SK-N-SH (cell line): ENCODE data around the gene PLA2G4B. TPM values are rescaled to one million over a fixed set of nuclear protein-coding genes. Genes with fewer than 3 reads are reported as not detected.

Source experiments
- CTCF ChIA-PET: fragments of 300-600, 350-600 bp; formaldehyde crosslinking; extraction: SDS; loops from one replicate; lab custom pipeline; 2021; lab: Yijun Ruan, JAX
- POLR2A ChIA-PET: fragments of 350-600 bp; sonication (Branson Sonifier 250); formaldehyde crosslinking; extraction: SDS; loops from one replicate; lab custom pipeline; 2020; ENCODE audit warnings: antibody characterized with exemption, inconsistent platforms; lab: Yijun Ruan, JAX
- DNase-seq: peaks from one replicate; pipeline ENCODE4 v3.0.0; 2012
- H2AFZ ChIP-seq: fragments of 200-600 bp; sonication (generic); 2 replicates; pipeline ENCODE4 v1.8.1; 2016; ENCODE audit warnings: antibody characterized with exemption, mild to moderate bottlenecking, low read depth
- H3F3A ChIP-seq: fragments of 200-600 bp; sonication (generic); replicated peaks from 2 replicates; pipeline ENCODE3; 2016; ENCODE audit warnings: antibody characterized with exemption, mild to moderate bottlenecking; ENCODE audit not compliant: insufficient read depth
- H3K27ac ChIP-seq, 2 experiments: fragments of 200-500 bp in 1 of 2; fragments of 200-600 bp in 1 of 2; sonication (Bioruptor generic) in 1 of 2; sonication (generic), shearing (Covaris generic) in 1 of 2; 2 replicates each; pipeline versions ENCODE4 v1.5.1 to v1.6.1; 2014 to 2016; ENCODE audit warnings: low read depth in 2 of 2, inconsistent platforms in 1 of 2, low read length in 1 of 2, mild to moderate bottlenecking in 1 of 2, mixed read lengths in 1 of 2
- H3K27me3 ChIP-seq: fragments of 200-600 bp; sonication (generic), shearing (Covaris generic); 2 replicates; pipeline ENCODE4 v1.6.1; 2016; ENCODE audit warnings: mixed run types; ENCODE audit not compliant: insufficient read depth
- H3K36me3 ChIP-seq, 2 experiments: fragments of 200-500 bp in 1 of 2; fragments of 200-600 bp in 1 of 2; sonication (Bioruptor generic) in 1 of 2; sonication (generic) in 1 of 2; replicated peaks in 1 of 2; 2 replicates each; pipeline versions ENCODE3 to v1.5.1; 2014 to 2016; ENCODE audit warnings: low read length in 1 of 2, mild to moderate bottlenecking in 1 of 2; ENCODE audit not compliant: insufficient read depth in 2 of 2, control insufficient read depth in 1 of 2
- H3K4me1 ChIP-seq, 2 experiments: fragments of 200-500 bp in 1 of 2; fragments of 200-600 bp in 1 of 2; sonication (Bioruptor generic) in 1 of 2; sonication (generic), shearing (Covaris generic) in 1 of 2; 2 replicates each; pipeline versions ENCODE4 v1.5.1 to v1.6.1; 2014 to 2016; ENCODE audit warnings: low read depth in 1 of 2, low read length in 1 of 2, mixed run types in 1 of 2; ENCODE audit not compliant: insufficient read depth in 2 of 2, control insufficient read depth in 1 of 2
- H3K4me2 ChIP-seq: fragments of 200-600 bp; sonication (generic), shearing (Covaris generic); 2 replicates; pipeline ENCODE4 v1.6.1; 2017; ENCODE audit warnings: mixed run types
- H3K4me3 ChIP-seq, 2 experiments: fragments of 200-500 bp in 1 of 2; fragments of 200-600 bp in 1 of 2; sonication (Bioruptor generic) in 1 of 2; sonication (generic), shearing (Covaris generic) in 1 of 2; 2 replicates each; pipeline versions ENCODE4 v1.5.1 to v1.8.1; 2014 to 2016; ENCODE audit warnings: low read depth in 2 of 2, inconsistent platforms in 1 of 2, low read length in 1 of 2, mild to moderate bottlenecking in 1 of 2, mixed read lengths in 1 of 2, moderate library complexity in 1 of 2
- H3K79me2 ChIP-seq: fragments of 200-600 bp; sonication (generic); 2 replicates; pipeline ENCODE4 v1.8.1; 2017; ENCODE audit warnings: mild to moderate bottlenecking; ENCODE audit not compliant: insufficient read depth
- H3K9ac ChIP-seq: fragments of 200-600 bp; sonication (generic); 2 replicates; pipeline ENCODE4 v1.6.1; 2017; ENCODE audit warnings: mixed run types
- H3K9me2 ChIP-seq: fragments of 200-600 bp; sonication (generic); 2 replicates; pipeline ENCODE4 v1.6.1; 2017; ENCODE audit warnings: mixed run types
- H3K9me3 ChIP-seq: fragments of 200-600 bp; sonication (generic); 2 replicates; pipeline ENCODE4 v1.6.1; 2017; ENCODE audit warnings: mixed run types, mild to moderate bottlenecking, moderate library complexity
- H4K20me1 ChIP-seq: fragments of 200-600 bp; sonication (generic); 2 replicates; pipeline ENCODE4 v1.6.1; 2017; ENCODE audit warnings: mild to moderate bottlenecking, mixed run types; ENCODE audit not compliant: insufficient read depth
- FOSL2 ChIP-seq: IDR thresholded peaks from 2 replicates; pipeline ENCODE4 v1.4.0; 2012; ENCODE audit warnings: low read depth, mild to moderate bottlenecking, moderate library complexity, borderline replicate concordance
- FOXJ3 ChIP-seq: sonication (generic); formaldehyde crosslinking; IDR thresholded peaks from 2 replicates; pipeline ENCODE4 v1.5.1; 2020; ENCODE audit warnings: mild to moderate bottlenecking, missing genetic modification reagents
- GABPA ChIP-seq: IDR thresholded peaks from 2 replicates; pipeline ENCODE4 v1.4.0; 2012; ENCODE audit warnings: low read depth, mild to moderate bottlenecking
- JUND ChIP-seq: IDR thresholded peaks from 2 replicates; pipeline ENCODE4 v1.4.0; 2012
- RAD21 ChIP-seq: IDR thresholded peaks from 2 replicates; pipeline ENCODE4 v1.6.1; 2012; ENCODE audit warnings: mild to moderate bottlenecking, low read length
- RXRA ChIP-seq: IDR thresholded peaks from 2 replicates; pipeline ENCODE4 v1.4.0; 2012; ENCODE audit warnings: low read depth, mild to moderate bottlenecking, borderline replicate concordance
- TEAD4 ChIP-seq: IDR thresholded peaks from 2 replicates; pipeline ENCODE4 v1.4.0; 2012; ENCODE audit warnings: mild to moderate bottlenecking, borderline replicate concordance; ENCODE audit not compliant: insufficient read depth
- YY1 ChIP-seq: IDR thresholded peaks from 2 replicates; pipeline ENCODE4 v1.4.0; 2012; ENCODE audit warnings: low read depth, mild to moderate bottlenecking
- WGBS: methylation state at CpG from one replicate; pipeline ENCODE4 v1.1.6; 2017; ENCODE audit warnings: low lambda C conversion rate; 5-methylcytosine and 5-hydroxymethylcytosine counted together
- polyA plus RNA-seq, 3 experiments: library from polyadenylated mRNA; depleted of rRNA; stranded (reverse); fragments of >200 nt; gene quantifications; 2 replicates each; pipeline ENCODE4 v1.2.3, GENCODE V29; 2012
- TF ChIP-seq, protein P1 (sequence below): IDR thresholded peaks from 2 replicates; pipeline ENCODE4 v1.4.0; 2012; ENCODE audit warnings: low read depth, borderline replicate concordance
- TF ChIP-seq, protein P2 (sequence below): IDR thresholded peaks from 2 replicates; pipeline ENCODE4; 2012
- TF ChIP-seq, protein P3 (sequence below): fragments of 200-600 bp; sonication (generic); IDR thresholded peaks from 2 replicates; pipeline ENCODE4 v1.6.1; 2017; ENCODE audit warnings: antibody characterized with exemption, mild to moderate bottlenecking, moderate library complexity
- TF ChIP-seq, protein P4 (sequence below): IDR thresholded peaks from 2 replicates; pipeline ENCODE4 v1.4.0; 2012; ENCODE audit warnings: low read depth

The PLA2G4B gene
- polyA plus RNA-seq, 1 of the 3 experiments (the other 2 are of a cell fraction), result 5.3 TPM

DNA sequence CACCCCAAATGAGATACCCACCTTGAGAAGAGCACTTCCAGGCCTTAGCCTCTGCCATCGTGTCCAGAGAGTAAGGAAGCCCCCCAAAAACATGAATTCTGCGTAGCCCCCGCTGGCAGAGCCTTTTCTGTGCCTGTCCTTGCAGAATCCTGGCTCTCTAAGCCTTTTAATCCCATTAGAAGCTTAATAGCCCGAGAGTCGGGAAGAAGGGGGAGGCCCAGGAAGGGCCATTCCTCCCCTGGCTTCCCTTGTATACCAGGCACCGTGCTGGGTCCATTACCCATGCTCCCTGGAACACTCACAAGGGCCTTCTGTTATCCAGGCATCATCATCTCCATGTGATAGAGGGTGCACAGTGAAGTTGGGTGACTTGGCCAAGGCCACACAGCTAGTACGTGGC is 48.1 kb downstream of the PLA2G4B start:
- 78% methylated on average over 7 of the region's 7 CpGs for WGBS
- Histone ChIP-seq H3K9ac (no peak overlapping the region), H3K27ac (no peak overlapping the region), H3K9me2 (no peaks in the 10 kb centered on the region), H3K27me3 (no peaks in the 10 kb centered on the region), H4K20me1 (no peaks in the 10 kb centered on the region), H3K4me1 (peaks cover 0 to 5% of the 10 kb centered on the region in 2 experiments; a peak in 1 of 4 replicates), H3K4me2 (no peak overlapping the region), H3K79me2 (no peaks in the 10 kb centered on the region), H3K9me3 (no peaks in the 10 kb centered on the region), H3K4me3 (no peak overlapping the region)
- CTCF ChIA-PET, result interaction anchor here (0.6 to 1.9 kb wide), 4 partner anchors 8 to 57 kb away, joined by 3 to 6 read pairs (median 5); no protein-coding TSS in a partner anchor
- TF ChIP-seq RXRA (no peak), GABPA (no peak), RAD21 (no peak)
- TF ChIP-seq, protein P1, sequence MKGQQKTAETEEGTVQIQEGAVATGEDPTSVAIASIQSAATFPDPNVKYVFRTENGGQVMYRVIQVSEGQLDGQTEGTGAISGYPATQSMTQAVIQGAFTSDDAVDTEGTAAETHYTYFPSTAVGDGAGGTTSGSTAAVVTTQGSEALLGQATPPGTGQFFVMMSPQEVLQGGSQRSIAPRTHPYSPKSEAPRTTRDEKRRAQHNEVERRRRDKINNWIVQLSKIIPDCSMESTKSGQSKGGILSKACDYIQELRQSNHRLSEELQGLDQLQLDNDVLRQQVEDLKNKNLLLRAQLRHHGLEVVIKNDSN, result no peak
- TF ChIP-seq, protein P2, sequence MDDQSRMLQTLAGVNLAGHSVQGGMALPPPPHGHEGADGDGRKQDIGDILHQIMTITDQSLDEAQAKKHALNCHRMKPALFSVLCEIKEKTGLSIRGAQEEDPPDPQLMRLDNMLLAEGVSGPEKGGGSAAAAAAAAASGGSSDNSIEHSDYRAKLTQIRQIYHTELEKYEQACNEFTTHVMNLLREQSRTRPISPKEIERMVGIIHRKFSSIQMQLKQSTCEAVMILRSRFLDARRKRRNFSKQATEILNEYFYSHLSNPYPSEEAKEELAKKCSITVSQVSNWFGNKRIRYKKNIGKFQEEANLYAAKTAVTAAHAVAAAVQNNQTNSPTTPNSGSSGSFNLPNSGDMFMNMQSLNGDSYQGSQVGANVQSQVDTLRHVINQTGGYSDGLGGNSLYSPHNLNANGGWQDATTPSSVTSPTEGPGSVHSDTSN, result no peak
- TF ChIP-seq, protein P3, sequence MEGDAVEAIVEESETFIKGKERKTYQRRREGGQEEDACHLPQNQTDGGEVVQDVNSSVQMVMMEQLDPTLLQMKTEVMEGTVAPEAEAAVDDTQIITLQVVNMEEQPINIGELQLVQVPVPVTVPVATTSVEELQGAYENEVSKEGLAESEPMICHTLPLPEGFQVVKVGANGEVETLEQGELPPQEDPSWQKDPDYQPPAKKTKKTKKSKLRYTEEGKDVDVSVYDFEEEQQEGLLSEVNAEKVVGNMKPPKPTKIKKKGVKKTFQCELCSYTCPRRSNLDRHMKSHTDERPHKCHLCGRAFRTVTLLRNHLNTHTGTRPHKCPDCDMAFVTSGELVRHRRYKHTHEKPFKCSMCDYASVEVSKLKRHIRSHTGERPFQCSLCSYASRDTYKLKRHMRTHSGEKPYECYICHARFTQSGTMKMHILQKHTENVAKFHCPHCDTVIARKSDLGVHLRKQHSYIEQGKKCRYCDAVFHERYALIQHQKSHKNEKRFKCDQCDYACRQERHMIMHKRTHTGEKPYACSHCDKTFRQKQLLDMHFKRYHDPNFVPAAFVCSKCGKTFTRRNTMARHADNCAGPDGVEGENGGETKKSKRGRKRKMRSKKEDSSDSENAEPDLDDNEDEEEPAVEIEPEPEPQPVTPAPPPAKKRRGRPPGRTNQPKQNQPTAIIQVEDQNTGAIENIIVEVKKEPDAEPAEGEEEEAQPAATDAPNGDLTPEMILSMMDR, result no peak
- TF ChIP-seq, all 33 proteins: peak for 0
- no peak overlapping the region for H2AFZ ChIP-seq
- POLR2A ChIA-PET, result no interaction called here
- DNase-seq, result no peak
- no peaks in the 10 kb centered on the region for H3K36me3 ChIP-seq
- no peaks in the 10 kb centered on the region for H3F3A ChIP-seq

DNA sequence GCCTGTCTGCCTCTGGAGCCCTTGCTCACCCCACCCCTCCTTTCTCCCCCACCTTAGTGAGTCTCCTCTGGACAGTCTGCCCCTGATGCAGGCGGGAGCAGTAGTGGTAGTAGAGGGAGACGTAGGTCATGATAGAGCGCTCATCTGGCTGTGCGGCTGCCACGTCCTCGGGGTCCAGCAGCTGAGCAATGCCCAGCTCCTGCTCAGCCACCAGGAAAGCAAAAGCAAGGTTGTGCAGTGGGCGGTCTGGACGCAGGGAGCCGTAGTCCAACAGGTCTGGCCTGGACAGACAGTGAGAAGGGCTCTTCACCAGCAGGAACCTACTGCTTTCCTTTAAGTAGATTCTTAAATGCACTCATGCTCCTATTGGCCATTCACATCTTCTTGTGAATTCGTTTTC is 48.5 kb downstream of the PLA2G4B start:
- Histone ChIP-seq H3K4me3 (no peak overlapping the region), H3K27me3 (no peaks in the 10 kb centered on the region)
- TF ChIP-seq FOXJ3 (CRISPR knock-in tag) (no peak), RXRA (no peak), FOSL2 (no peak), TEAD4 (no peak), YY1 (no peak), JUND (no peak)
- TF ChIP-seq, protein P2, result no peak
- TF ChIP-seq, protein P4, sequence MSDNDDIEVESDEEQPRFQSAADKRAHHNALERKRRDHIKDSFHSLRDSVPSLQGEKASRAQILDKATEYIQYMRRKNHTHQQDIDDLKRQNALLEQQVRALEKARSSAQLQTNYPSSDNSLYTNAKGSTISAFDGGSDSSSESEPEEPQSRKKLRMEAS, result no peak
- TF ChIP-seq, all 33 proteins: peak for 0
- H3K9ac ChIP-seq, result no peak overlapping the region
- no peaks in the 10 kb centered on the region for H3K79me2 ChIP-seq
- H2AFZ ChIP-seq, result no peak overlapping the region
- H3K27ac ChIP-seq, result no peak overlapping the region
- H3F3A ChIP-seq, result no peaks in the 10 kb centered on the region
- ChIA-PET POLR2A (no interaction called here), CTCF (interaction anchor here (0.6 to 1.9 kb wide), 5 partner anchors 8 to 114 kb away, joined by 3 to 6 read pairs (median 4); no protein-coding TSS in a partner anchor)
- no peaks in the 10 kb centered on the region for H4K20me1 ChIP-seq
- no peak overlapping the region for H3K4me2 ChIP-seq
- H3K9me2 ChIP-seq, result no peaks in the 10 kb centered on the region
- no peak for DNase-seq
- WGBS, result 93% methylated on average over 10 of the region's 10 CpGs
- H3K36me3 ChIP-seq, result no peaks in the 10 kb centered on the region
- H3K4me1 ChIP-seq, result peaks cover 0 to 9% of the 10 kb centered on the region in 2 experiments; a peak in 1 of 4 replicates
- no peaks in the 10 kb centered on the region for H3K9me3 ChIP-seq
